Stomach (tissue), 4 donors: ENCODE measurements around the gene KCNA5.

Experiments used
- CTCF ChIP-seq, 7 experiments: fragments of 450-650 bp in 4 of 7; fragments of 200-600 bp in 3 of 7; sonication (generic) in 3 of 7; IDR thresholded peaks; one replicate each; pipeline ENCODE4 v1.5.1; 2016 to 2019; ENCODE audit warnings: antibody characterized with exemption in 7 of 7, control low read depth in 2 of 7, mild to moderate bottlenecking in 1 of 7
- POLR2A ChIP-seq, 4 donors: fragments of 450-650 bp; IDR thresholded peaks; one replicate each; pipeline ENCODE4 v1.6.1; 2016; ENCODE audit warnings: antibody characterized with exemption in 4 of 4, control low read depth in 2 of 4, mild to moderate bottlenecking in 1 of 4, moderate library complexity in 1 of 4
- POLR2AphosphoS5 ChIP-seq, 3 donors: sonication (generic); formaldehyde crosslinking; IDR thresholded peaks; one replicate each; pipeline ENCODE4 v1.6.1; 2016; ENCODE audit warnings: antibody characterized with exemption in 3 of 3

GRCh38 chr12:5031242-5031641 is 12.4 kb upstream of the KCNA5 start:
- TF ChIP-seq POLR2AphosphoS5 (IDR thresholded peaks at IDR 0.05), result no peak
- TF ChIP-seq CTCF (IDR thresholded peaks at IDR 0.05), result no peak
- TF ChIP-seq POLR2A (IDR thresholded peaks at IDR 0.05), result no peak
